Measurements from ENCODE around the gene ADAMTS7.
A peak's percentile ranks its signal among the peaks of the same experiment; 100 is the strongest.
"Not testable (repeated sequence)": the region's sequence is repeated elsewhere in the genome, so short reads cannot be mapped to it uniquely, and the experiment has no call there.

ADAMTS7 gene

DNA sequence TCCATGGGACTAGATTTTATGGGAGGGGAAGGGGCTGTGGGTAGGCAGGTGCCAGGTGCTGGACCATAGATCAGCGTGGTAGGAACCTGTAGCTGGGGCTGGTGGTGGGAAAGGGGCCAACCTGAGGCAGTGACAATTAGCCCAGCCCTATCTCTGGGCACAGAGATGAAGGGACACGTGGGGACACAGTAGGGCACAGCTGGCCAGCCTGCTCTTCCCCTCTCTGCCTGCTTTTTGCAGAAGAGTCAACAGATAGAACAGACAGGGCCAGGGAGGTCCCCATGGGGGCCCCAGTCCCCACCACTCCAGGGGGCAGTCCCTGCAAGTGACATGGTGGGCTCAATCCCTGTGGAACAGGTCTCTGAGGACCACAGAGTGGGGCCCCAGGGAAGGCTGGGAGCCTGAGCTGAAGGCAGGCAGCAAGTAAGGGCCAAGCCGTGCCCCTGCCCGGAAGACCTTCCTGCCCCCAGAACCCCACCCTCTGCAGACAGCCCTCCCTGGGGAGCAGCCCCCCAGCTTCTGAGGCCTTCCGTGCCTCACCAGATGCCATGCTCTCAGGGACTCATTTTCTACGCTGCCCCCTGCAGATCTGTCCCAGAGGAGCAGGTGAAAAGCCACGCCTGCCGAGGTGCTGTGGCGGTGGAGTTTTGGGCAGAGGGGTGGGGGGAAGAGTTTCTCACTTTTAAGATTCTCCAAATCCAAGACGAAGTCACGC, 52.6 kb downstream of the ADAMTS7 start:
- not testable (repeated sequence) for H3K4me3 ChIP-seq (replicated peaks; ENCODE audit: low read depth, low read length); H3K27me3 ChIP-seq (replicated peaks; ENCODE audit: control insufficient read depth, insufficient read depth, low read length); DNase-seq (ENCODE audit: extremely low read depth, insufficient read length); H3K36me3 ChIP-seq (ENCODE audit: control insufficient read depth, insufficient read depth, low read length)

DNA sequence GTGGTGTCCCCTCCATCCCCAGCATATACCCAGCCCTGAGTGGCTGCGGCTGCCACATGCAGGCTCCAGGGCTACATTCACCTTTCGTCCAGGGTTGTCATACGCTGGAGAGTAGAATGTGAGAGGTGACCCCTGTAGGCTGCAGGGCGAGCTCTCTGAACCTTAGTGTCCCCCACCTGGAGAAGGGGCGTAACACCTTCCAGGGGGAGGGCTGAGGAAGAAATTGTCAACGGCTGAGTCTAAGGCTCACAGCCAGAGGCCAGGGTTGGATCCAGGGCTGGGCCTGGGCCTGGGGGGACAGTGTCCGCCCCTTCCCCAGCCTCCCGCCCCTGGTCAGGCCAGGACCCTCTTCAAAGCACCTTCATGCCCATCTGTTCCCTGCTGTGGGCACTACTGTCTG, 53.2 kb downstream of the ADAMTS7 start:
- not testable (repeated sequence) for DNase-seq (ENCODE audit: extremely low read depth, insufficient read length); H3K27me3 ChIP-seq (replicated peaks; ENCODE audit: control insufficient read depth, insufficient read depth, low read length); H3K4me3 ChIP-seq (replicated peaks; ENCODE audit: low read depth, low read length); H3K36me3 ChIP-seq (ENCODE audit: control insufficient read depth, insufficient read depth, low read length)

DNA sequence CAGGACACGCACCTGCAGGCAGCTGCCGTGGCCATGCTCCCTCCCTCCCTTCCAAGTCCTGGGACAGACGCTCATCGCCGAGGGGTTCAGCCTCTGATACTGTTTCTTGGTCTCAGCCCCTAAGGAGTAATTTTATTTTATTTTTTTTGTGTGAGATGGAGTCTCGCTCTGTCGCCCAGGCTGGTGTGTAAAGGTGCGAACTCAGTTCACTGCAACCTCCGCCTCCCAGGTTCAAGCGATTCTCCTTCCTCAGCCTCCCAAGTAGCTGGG, 53.7 kb downstream of the ADAMTS7 start:
- TF ChIP-seq, protein P1, sequence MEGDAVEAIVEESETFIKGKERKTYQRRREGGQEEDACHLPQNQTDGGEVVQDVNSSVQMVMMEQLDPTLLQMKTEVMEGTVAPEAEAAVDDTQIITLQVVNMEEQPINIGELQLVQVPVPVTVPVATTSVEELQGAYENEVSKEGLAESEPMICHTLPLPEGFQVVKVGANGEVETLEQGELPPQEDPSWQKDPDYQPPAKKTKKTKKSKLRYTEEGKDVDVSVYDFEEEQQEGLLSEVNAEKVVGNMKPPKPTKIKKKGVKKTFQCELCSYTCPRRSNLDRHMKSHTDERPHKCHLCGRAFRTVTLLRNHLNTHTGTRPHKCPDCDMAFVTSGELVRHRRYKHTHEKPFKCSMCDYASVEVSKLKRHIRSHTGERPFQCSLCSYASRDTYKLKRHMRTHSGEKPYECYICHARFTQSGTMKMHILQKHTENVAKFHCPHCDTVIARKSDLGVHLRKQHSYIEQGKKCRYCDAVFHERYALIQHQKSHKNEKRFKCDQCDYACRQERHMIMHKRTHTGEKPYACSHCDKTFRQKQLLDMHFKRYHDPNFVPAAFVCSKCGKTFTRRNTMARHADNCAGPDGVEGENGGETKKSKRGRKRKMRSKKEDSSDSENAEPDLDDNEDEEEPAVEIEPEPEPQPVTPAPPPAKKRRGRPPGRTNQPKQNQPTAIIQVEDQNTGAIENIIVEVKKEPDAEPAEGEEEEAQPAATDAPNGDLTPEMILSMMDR (IDR thresholded peaks at IDR 0.05; ENCODE audit: insufficient read depth, low read length, poor library complexity, severe bottlenecking) = no peak
- Histone ChIP-seq H3K4me3 (replicated peaks; ENCODE audit: low read depth, low read length) (no peak overlapping the region), H3K36me3 (ENCODE audit: control insufficient read depth, insufficient read depth, low read length) (no peaks in the 10 kb centered on the region), H3K27me3 (replicated peaks; ENCODE audit: control insufficient read depth, insufficient read depth, low read length) (no peaks in the 10 kb centered on the region)
- no peak for DNase-seq (ENCODE audit: extremely low read depth, insufficient read length)

DNA sequence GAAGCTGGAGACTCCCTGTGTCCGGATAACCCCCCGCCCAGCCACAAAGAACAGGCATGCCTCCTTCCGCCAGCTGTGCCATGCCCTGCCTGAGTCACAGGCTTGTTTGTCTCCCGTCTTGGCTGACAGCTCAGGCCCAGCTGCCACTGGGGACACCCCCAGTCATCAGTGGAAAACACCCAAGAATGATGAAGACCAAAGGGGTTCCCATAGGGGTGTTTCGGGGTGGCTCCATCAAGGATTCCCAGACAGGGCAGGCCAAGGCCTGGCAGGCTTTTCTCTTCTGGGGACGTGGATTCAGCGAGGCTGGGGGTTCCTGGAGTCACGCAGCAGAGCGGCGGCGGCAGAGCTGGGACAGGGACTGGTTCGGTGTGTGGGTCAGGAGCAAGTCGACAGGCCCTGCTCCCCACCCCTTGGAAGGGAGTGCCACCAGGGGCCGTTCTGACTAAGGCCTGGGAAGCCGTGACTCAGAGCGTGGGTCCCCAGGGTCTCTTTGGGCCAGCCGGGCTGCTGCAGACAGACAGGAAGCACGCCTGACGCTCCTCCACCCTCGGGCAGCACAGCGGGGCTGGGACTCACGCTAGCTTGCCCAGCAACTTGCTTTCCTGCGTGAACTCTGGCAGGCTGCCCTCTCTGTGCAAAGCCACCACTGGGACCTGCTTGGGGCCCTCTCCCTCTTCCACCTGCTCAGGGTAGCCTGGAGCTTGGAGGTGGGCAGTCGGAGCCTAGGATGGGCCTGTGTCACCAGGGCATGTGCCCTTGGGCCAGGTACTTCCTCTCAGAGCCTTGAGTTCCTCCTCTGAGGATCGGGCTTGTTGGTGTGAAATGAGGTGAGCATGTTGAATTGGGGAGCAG, 54.3 kb downstream of the ADAMTS7 start:
- not testable (repeated sequence) for H3K27me3 ChIP-seq (replicated peaks; ENCODE audit: control insufficient read depth, insufficient read depth, low read length); H3K4me3 ChIP-seq (replicated peaks; ENCODE audit: low read depth, low read length); H3K36me3 ChIP-seq (ENCODE audit: control insufficient read depth, insufficient read depth, low read length)
- DNase-seq (ENCODE audit: extremely low read depth, insufficient read length) = peak; percentile 85

DNA sequence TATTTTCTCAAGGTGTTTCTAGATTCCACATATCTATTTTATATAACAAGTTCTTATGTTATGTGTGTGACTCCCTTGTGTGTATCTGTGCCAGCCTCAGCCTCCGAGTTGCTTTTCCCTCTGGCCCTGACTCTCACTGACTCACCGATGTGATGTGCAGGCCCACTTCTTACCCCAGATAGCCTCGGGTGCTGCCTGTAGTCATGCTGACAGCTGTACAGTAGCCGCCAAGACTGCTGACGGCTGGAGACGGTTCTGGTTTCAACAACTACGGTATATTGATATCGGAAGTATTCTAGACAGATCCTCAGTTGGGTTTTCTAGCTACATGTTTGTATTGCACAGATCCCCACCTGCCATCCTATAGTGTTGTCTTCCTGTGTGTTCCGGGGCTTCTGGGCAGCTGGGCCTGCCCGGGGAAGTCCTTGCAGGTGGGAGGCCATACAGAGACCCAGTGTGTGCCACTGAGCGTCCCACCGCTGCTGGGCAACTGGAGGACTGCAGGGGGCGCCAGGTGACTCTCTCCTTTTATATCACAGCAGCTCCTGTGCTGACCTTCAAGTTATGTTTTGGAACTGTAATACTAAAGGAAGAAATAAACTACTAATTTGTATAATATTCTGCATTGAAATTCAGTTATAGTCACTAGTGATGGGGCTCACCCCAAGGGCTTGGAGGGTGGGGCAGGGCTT, 55.2 kb downstream of the ADAMTS7 start:
- DNase-seq (ENCODE audit: extremely low read depth, insufficient read length) = peak; percentile 48

DNA sequence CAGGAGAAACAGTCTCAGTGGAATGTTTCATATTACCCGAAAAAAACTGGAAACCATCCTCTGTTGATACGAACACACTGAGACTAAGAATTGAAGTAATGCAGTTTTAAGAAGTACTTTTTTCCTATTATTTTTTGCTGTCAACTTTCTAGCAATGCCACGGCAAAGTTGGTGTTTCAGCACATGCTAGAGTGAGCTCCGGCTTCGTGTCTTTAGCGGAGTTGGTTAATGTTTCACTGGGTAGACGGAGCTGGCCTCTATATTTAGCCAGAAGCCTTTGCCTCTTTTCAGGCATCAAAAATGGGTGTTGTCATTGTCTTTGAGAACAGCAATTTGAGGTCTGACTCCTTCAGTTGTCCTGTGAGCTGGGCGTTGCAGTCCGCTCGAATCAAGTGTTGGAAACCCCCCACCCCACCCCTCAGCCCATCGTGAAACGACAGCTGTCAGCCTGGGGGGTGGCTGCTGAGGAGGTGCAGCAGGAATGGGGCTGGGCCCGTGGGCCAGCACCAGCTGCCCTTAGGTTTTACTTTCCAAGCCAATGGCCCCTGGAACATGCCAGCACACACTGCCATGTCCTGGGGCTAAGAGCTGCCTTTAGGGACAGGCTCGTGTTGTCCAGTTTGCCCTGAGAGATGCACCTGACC, 56.5 kb downstream of the ADAMTS7 start:
- not testable (repeated sequence) for DNase-seq (ENCODE audit: extremely low read depth, insufficient read length); H3K36me3 ChIP-seq (ENCODE audit: control insufficient read depth, insufficient read depth, low read length); H3K4me3 ChIP-seq (replicated peaks; ENCODE audit: low read depth, low read length); H3K27me3 ChIP-seq (replicated peaks; ENCODE audit: control insufficient read depth, insufficient read depth, low read length)

More for the DNA sequence above, 55.2 kb downstream of the ADAMTS7 start:
- H3K4me3 ChIP-seq (replicated peaks; ENCODE audit: low read depth, low read length); H3K36me3 ChIP-seq (ENCODE audit: control insufficient read depth, insufficient read depth, low read length); H3K27me3 ChIP-seq (replicated peaks; ENCODE audit: control insufficient read depth, insufficient read depth, low read length): not testable (repeated sequence)
- TF ChIP-seq, protein P1 (IDR thresholded peaks at IDR 0.05; ENCODE audit: insufficient read depth, low read length, poor library complexity, severe bottlenecking) = peak; percentile 45

DNA sequence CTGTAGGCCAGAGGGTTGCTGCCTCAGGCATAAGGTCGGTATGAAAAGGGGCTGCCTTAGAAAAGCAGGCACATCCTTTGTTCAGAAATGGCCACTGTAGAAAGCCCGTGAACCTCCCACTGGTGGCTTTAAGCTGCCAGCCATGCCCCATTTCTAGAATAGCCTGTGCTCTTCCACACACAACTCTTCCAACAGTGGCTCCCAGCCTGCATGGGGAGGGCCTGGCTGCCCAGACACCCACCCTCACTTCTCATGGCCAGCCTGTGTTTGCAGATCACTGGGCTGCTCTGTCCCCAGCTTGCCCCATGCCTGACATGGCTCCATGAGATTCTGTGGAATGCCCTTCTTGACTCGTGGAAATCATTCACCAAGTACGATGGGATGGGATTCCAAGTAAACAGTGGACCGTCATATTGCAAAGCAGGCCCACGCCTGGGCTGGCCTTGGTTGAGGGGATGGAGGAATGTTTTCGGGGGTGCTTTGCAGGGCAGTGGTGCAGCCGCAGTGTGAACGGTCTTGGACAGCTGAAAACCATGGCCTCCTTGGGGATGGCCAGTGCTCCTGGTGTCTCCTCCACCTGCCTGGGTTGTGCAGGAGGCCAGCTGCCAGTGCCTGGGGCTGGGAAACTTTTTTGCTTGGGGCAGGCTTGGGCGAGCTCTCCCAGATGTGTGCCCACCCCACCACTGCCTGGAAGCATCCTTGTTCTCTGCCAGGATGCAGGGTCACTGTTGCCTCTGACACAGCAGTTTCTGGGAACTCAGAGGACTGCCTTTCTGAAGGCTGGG, 57.3 kb downstream of the ADAMTS7 start:
- not testable (repeated sequence) for H3K27me3 ChIP-seq (replicated peaks; ENCODE audit: control insufficient read depth, insufficient read depth, low read length); DNase-seq (ENCODE audit: extremely low read depth, insufficient read length); H3K4me3 ChIP-seq (replicated peaks; ENCODE audit: low read depth, low read length); H3K36me3 ChIP-seq (ENCODE audit: control insufficient read depth, insufficient read depth, low read length)

DNA sequence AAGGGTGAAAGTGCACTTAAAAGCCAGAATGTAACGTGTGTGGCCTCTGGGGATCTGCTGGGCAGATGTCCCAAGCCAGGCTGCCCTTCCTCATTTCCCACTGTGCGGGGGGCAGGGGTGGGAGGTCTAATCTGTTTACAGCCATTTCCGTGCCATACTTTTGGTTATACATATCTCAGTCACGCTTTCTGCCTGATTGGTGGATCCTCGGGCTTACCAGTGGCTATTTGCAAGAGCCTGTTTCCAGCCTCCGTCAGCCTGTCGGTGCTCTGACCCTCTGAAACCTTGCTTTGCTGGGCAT, 58.0 kb downstream of the ADAMTS7 start:
- H3K36me3 ChIP-seq (ENCODE audit: control insufficient read depth, insufficient read depth, low read length); H3K27me3 ChIP-seq (replicated peaks; ENCODE audit: control insufficient read depth, insufficient read depth, low read length); DNase-seq (ENCODE audit: extremely low read depth, insufficient read length); H3K4me3 ChIP-seq (replicated peaks; ENCODE audit: low read depth, low read length): not testable (repeated sequence)

Data from GM06990 (cell line).